ENCODE results near the gene SLC25A2.

SLC25A2 gene

GRCh38 chr5:141306630-141307029, 2.8 kb upstream of the SLC25A2 start:
- no peak for DNase-seq (ENCODE audit: low read depth)
- Histone ChIP-seq H3K36me3 (ENCODE audit: control insufficient read depth, insufficient read depth, low read length, severe bottlenecking) (peaks cover 5% of the 10 kb centered on the region), H3K27me3 (replicated peaks; ENCODE audit: control insufficient read depth, insufficient read depth, low read length) (no peaks in the 10 kb centered on the region), H3K9me3 (ENCODE audit: control insufficient read depth, low read length) (peaks cover 68% of the 10 kb centered on the region), H3K4me1 (ENCODE audit: control insufficient read depth, insufficient read depth, low read length) (no peaks in the 10 kb centered on the region), H3K9ac (ENCODE audit: low read length) (no peak overlapping the region), H3K4me3 (ENCODE audit: low read length) (no peak overlapping the region)

DNA sequence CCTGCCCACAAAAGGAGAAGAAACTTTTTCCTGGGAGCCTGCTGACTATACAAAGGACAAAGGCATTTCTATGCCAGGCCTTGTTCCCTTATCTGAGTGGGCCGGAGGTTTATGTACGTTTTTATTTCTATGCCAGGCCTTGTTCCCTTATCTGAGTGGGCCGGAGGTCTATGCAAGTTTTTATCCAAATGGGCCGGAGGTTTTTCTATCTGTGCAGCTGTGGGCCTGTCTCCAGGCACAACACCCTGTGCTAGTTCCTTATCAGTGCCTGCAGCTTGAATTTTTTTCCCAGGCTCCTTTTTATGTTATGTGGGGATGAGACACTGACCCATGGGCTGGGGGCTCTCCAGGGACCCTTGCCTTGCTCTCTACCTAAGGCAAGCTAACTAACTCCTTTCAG, 5.5 kb downstream of the SLC25A2 start:
- Histone ChIP-seq H3K4me1 (ENCODE audit: control insufficient read depth, insufficient read depth, low read length) (no peaks in the 10 kb centered on the region), H3K9me3 (ENCODE audit: control insufficient read depth, low read length) (peaks cover 45% of the 10 kb centered on the region), H3K36me3 (ENCODE audit: control insufficient read depth, insufficient read depth, low read length, severe bottlenecking) (peaks cover 5% of the 10 kb centered on the region), H3K4me3 (ENCODE audit: low read length) (no peak overlapping the region), H3K9ac (ENCODE audit: low read length) (no peak overlapping the region), H3K27me3 (replicated peaks; ENCODE audit: control insufficient read depth, insufficient read depth, low read length) (no peaks in the 10 kb centered on the region)
- no peak for DNase-seq (ENCODE audit: low read depth)

DNA sequence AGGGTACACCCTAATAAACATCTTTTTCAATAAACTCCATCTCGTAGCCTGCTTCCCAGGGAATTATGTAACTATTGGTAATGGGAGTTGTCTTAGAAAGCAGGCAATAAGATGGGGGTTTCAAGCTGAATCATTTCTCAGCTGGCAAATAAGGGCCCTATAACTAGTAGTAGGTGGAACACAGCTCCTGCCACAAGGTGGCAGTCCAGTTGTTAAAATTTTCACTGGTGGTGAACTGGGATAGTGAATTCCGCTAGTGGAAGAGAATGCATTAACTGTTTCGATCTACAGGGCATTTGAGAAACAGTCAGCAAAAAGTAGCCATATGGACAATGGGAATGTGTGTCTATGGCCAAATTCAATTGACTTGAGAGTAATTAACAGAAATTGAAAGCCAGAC, 30.9 kb downstream of the SLC25A2 start:
- H3K27me3 ChIP-seq (replicated peaks; ENCODE audit: control insufficient read depth, insufficient read depth, low read length), result no peaks in the 10 kb centered on the region
- no peak overlapping the region for H3K9ac ChIP-seq (ENCODE audit: low read length)
- DNase-seq (ENCODE audit: low read depth), result no peak
- no peak overlapping the region for H3K4me3 ChIP-seq (ENCODE audit: low read length)
- H3K9me3 ChIP-seq (ENCODE audit: control insufficient read depth, low read length), result peaks cover 91% of the 10 kb centered on the region
- peaks cover under 1% of the 10 kb centered on the region for H3K36me3 ChIP-seq (ENCODE audit: control insufficient read depth, insufficient read depth, low read length, severe bottlenecking)
- H3K4me1 ChIP-seq (ENCODE audit: control insufficient read depth, insufficient read depth, low read length), result no peaks in the 10 kb centered on the region

DNA sequence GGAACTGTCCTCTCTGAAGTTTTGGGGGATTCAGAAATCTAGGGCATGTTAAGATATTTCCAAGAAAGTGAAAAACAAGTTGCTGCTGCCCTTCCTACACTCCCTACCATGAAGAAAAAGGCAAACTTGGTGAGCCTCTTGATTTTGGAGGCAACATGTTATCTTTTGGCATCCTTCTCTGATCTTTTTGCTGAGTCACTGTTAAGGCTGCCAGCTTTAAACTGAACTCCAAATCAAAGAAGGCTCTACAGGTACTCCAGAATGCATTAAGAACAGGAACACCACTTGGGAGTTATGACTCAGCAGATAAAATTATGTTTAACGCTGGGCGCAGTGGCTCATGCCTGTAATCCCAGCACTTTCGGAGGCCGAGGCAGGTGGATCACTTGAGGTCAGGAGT, 34.7 kb downstream of the SLC25A2 start:
- H3K4me3 ChIP-seq (ENCODE audit: low read length), result peak overlapping the region; percentile 46
- H3K9ac ChIP-seq (ENCODE audit: low read length), result no peak overlapping the region
- no peak for DNase-seq (ENCODE audit: low read depth)
- H3K36me3 ChIP-seq (ENCODE audit: control insufficient read depth, insufficient read depth, low read length, severe bottlenecking), result peaks cover 14% of the 10 kb centered on the region
- H3K27me3 ChIP-seq (replicated peaks; ENCODE audit: control insufficient read depth, insufficient read depth, low read length), result no peaks in the 10 kb centered on the region
- peaks cover 99% of the 10 kb centered on the region for H3K9me3 ChIP-seq (ENCODE audit: control insufficient read depth, low read length)
- no peaks in the 10 kb centered on the region for H3K4me1 ChIP-seq (ENCODE audit: control insufficient read depth, insufficient read depth, low read length)

DNA sequence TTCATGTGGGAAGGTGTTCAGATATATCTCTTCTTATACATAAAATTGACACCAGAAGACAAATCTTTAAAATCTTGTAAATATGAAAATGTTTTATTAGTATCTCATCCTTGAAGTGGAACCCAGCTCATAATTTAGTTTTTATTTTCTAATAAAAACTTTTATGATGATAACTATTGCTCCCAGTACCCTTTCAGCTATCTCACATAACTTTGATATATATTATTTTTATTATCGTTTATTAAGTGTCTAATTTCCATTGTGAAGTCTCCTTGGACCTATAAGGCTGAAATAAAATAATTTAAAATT, 42.7 kb downstream of the SLC25A2 start:
- peaks cover 100% of the 10 kb centered on the region for H3K9me3 ChIP-seq (ENCODE audit: control insufficient read depth, low read length)

GRCh38 chr5:141260458-141261237, 43.2 kb downstream of the SLC25A2 start:
- H3K4me3 ChIP-seq (ENCODE audit: low read length), result peak overlapping the region; percentile 71
- peaks cover 100% of the 10 kb centered on the region for H3K9me3 ChIP-seq (ENCODE audit: control insufficient read depth, low read length)
- H3K4me1 ChIP-seq (ENCODE audit: control insufficient read depth, insufficient read depth, low read length), result no peaks in the 10 kb centered on the region
- H3K9ac ChIP-seq (ENCODE audit: low read length), result no peak overlapping the region
- H3K36me3 ChIP-seq (ENCODE audit: control insufficient read depth, insufficient read depth, low read length, severe bottlenecking), result peaks cover 17% of the 10 kb centered on the region
- H3K27me3 ChIP-seq (replicated peaks; ENCODE audit: control insufficient read depth, insufficient read depth, low read length), result no peaks in the 10 kb centered on the region
- DNase-seq (ENCODE audit: low read depth), result peak; percentile 7

More for the DNA sequence above, 42.7 kb downstream of the SLC25A2 start:
- H3K36me3 ChIP-seq (ENCODE audit: control insufficient read depth, insufficient read depth, low read length, severe bottlenecking), result peaks cover 20% of the 10 kb centered on the region
- H3K4me1 ChIP-seq (ENCODE audit: control insufficient read depth, insufficient read depth, low read length), result no peaks in the 10 kb centered on the region
- H3K27me3 ChIP-seq (replicated peaks; ENCODE audit: control insufficient read depth, insufficient read depth, low read length), result no peaks in the 10 kb centered on the region
- H3K9ac ChIP-seq (ENCODE audit: low read length), result no peak overlapping the region
- peak overlapping the region; percentile 71 for H3K4me3 ChIP-seq (ENCODE audit: low read length)
- DNase-seq (ENCODE audit: low read depth), result no peak

DNA sequence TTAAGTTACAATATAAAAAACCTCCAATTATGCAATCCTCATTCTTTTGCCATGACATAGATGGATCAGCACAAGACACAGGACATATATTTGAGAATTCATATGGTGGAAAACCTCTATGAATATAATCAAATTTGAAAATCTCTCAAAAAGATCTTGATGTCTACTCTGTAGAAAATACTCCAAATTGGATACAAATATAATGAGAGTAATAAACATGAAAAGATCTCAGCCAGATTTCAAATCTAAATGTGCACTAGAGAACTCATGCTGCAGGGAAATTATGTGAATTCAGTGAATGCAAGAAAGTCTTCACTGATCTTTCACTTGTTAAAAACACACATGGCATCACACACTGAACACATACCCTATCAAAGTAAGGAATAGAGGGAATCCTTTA, 44.9 kb downstream of the SLC25A2 start:
- Histone ChIP-seq H3K27me3 (replicated peaks; ENCODE audit: control insufficient read depth, insufficient read depth, low read length) (no peaks in the 10 kb centered on the region), H3K36me3 (ENCODE audit: control insufficient read depth, insufficient read depth, low read length, severe bottlenecking) (peaks cover 12% of the 10 kb centered on the region), H3K4me1 (ENCODE audit: control insufficient read depth, insufficient read depth, low read length) (no peaks in the 10 kb centered on the region), H3K9me3 (ENCODE audit: control insufficient read depth, low read length) (peaks cover 100% of the 10 kb centered on the region), H3K9ac (ENCODE audit: low read length) (no peak overlapping the region), H3K4me3 (ENCODE audit: low read length) (peak overlapping the region; percentile 71)
- no peak for DNase-seq (ENCODE audit: low read depth)

DNA sequence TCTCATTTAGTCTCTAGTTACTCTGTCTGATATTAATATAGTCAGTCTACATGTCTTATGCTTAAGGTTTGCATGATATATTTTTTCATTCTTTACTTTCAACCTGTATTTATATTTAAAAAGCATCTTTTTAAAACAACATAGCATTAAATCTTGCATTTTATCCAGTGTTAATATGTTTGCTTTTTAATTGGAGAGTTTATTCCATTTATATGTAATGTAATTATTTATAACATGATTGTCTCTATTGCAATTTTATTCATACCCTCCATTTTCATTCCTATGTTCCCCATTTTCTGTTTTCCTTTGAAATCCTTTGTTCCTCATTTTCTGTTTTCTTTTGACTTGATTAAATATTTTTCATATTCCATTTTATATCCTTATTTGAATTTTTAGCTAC, 45.4 kb downstream of the SLC25A2 start:
- no peaks in the 10 kb centered on the region for H3K27me3 ChIP-seq (replicated peaks; ENCODE audit: control insufficient read depth, insufficient read depth, low read length)
- H3K4me3 ChIP-seq (ENCODE audit: low read length), result peak overlapping the region; percentile 71
- peaks cover 12% of the 10 kb centered on the region for H3K36me3 ChIP-seq (ENCODE audit: control insufficient read depth, insufficient read depth, low read length, severe bottlenecking)
- DNase-seq (ENCODE audit: low read depth), result no peak
- no peak overlapping the region for H3K9ac ChIP-seq (ENCODE audit: low read length)
- peaks cover 100% of the 10 kb centered on the region for H3K9me3 ChIP-seq (ENCODE audit: control insufficient read depth, low read length)
- H3K4me1 ChIP-seq (ENCODE audit: control insufficient read depth, insufficient read depth, low read length), result no peaks in the 10 kb centered on the region

All from adipocyte (in vitro differentiated cells).